ENCODE measurements around the gene KCNJ11. TPM values are rescaled to one million over a fixed set of nuclear protein-coding genes. Genes with fewer than 3 reads are reported as not detected.

The KCNJ11 gene
- total and polyA plus RNA-seq, 2 experiments from 2014 or later, result not detected

- Histone ChIP-seq H2AFZ (no peak overlapping the region), H4K20me1 (ENCODE audit: insufficient read depth) (no peaks in the 10 kb centered on the region), H3K9me3 (ENCODE audit: low read depth) (no peaks in the 10 kb centered on the region), H3F3A (ENCODE audit: insufficient read depth) (0 out of 2 replicates have a peak, but pooled peaks cover 7% of the 10 kb centered on the region), H3K79me2 (ENCODE audit: insufficient read depth) (no peaks in the 10 kb centered on the region), H3K27me3 (replicated peaks; ENCODE audit: insufficient read depth) (no peaks in the 10 kb centered on the region), H3K4me2 (ENCODE audit: unreplicated experiment) (no peak overlapping the region), H3K9ac (no peak overlapping the region), H3K9me2 (ENCODE audit: insufficient read depth) (no peaks in the 10 kb centered on the region), H3K4me3 (no peak overlapping the region), H3K36me3 (ENCODE audit: low read depth) (no peaks in the 10 kb centered on the region), H3K4me1 (ENCODE audit: insufficient read depth) (peaks cover 15% of the 10 kb centered on the region), H3K27ac (no peak overlapping the region)
- peak; percentile 40 for DNase-seq
- TF ChIP-seq EZH2phosphoT487 (IDR thresholded peaks at IDR 0.05; ENCODE audit: insufficient read depth, low read depth), result no peak
- no peak for TF ChIP-seq EZH2 (IDR thresholded peaks at IDR 0.05; ENCODE audit: insufficient read depth, poor library complexity, severe bottlenecking)
- in situ Hi-C loops (cut with MboI), result loop anchor here (10.0 kb wide), 1 partner anchor 123 kb away; no protein-coding TSS in a partner anchor
- WGBS, 2 experiments (ENCODE audit: low coverage in 1 of 2, low lambda C conversion rate in 2 of 2, missing lambda C conversion rate in 2 of 2), result 64 to 67% methylated on average over 8 of the region's 8 CpGs
Measured at GRCh38 chr11:17382046-17382728, 6.3 kb downstream of the KCNJ11 start.

GRCh38 chr11:17381156-17381555 lies 7.3 kb downstream of the KCNJ11 start:
- Histone ChIP-seq H3K27ac (no peak overlapping the region), H3K36me3 (ENCODE audit: low read depth) (no peaks in the 10 kb centered on the region), H3K79me2 (ENCODE audit: insufficient read depth) (no peaks in the 10 kb centered on the region), H2AFZ (no peak overlapping the region), H4K20me1 (ENCODE audit: insufficient read depth) (no peaks in the 10 kb centered on the region), H3F3A (ENCODE audit: insufficient read depth) (0 out of 2 replicates have a peak, but pooled peaks cover 7% of the 10 kb centered on the region), H3K4me1 (ENCODE audit: insufficient read depth) (peaks cover 15% of the 10 kb centered on the region), H3K9me3 (ENCODE audit: low read depth) (no peaks in the 10 kb centered on the region), H3K27me3 (replicated peaks; ENCODE audit: insufficient read depth) (no peaks in the 10 kb centered on the region), H3K4me2 (ENCODE audit: unreplicated experiment) (peak overlapping the region; percentile 40), H3K9ac (no peak overlapping the region), H3K4me3 (no peak overlapping the region), H3K9me2 (ENCODE audit: insufficient read depth) (no peaks in the 10 kb centered on the region)
- peak; percentile 50 for DNase-seq
- in situ Hi-C loops (cut with MboI), result loop anchor here (10.0 kb wide), 1 partner anchor 124 kb away; no protein-coding TSS in a partner anchor
- TF ChIP-seq EZH2 (IDR thresholded peaks at IDR 0.05; ENCODE audit: insufficient read depth, poor library complexity, severe bottlenecking), result no peak
- TF ChIP-seq EZH2phosphoT487 (IDR thresholded peaks at IDR 0.05; ENCODE audit: insufficient read depth, low read depth), result no peak
- WGBS, 2 experiments (ENCODE audit: low coverage in 1 of 2, low lambda C conversion rate in 2 of 2, missing lambda C conversion rate in 2 of 2), result 48 to 73% methylated on average over 4 of the region's 4 CpGs

- Histone ChIP-seq H3K9me3 (ENCODE audit: low read depth) (no peaks in the 10 kb centered on the region), H3K36me3 (ENCODE audit: low read depth) (no peaks in the 10 kb centered on the region), H3K4me2 (ENCODE audit: unreplicated experiment) (no peak overlapping the region), H3K4me3 (no peak overlapping the region), H3K27me3 (replicated peaks; ENCODE audit: insufficient read depth) (no peaks in the 10 kb centered on the region), H3K27ac (no peak overlapping the region), H2AFZ (no peak overlapping the region), H4K20me1 (ENCODE audit: insufficient read depth) (no peaks in the 10 kb centered on the region), H3F3A (ENCODE audit: insufficient read depth) (0 out of 2 replicates have a peak, but pooled peaks cover 7% of the 10 kb centered on the region), H3K9ac (no peak overlapping the region), H3K4me1 (ENCODE audit: insufficient read depth) (peaks cover 15% of the 10 kb centered on the region), H3K9me2 (ENCODE audit: insufficient read depth) (no peaks in the 10 kb centered on the region), H3K79me2 (ENCODE audit: insufficient read depth) (no peaks in the 10 kb centered on the region)
- WGBS, 2 experiments (ENCODE audit: low coverage in 1 of 2, low lambda C conversion rate in 2 of 2, missing lambda C conversion rate in 2 of 2), result 83 to 85% methylated on average over 7 of the region's 7 CpGs
- in situ Hi-C loops (cut with MboI), result loop anchor here (10.0 kb wide), 1 partner anchor 125 kb away; no protein-coding TSS in a partner anchor
- DNase-seq, result no peak
- no peak for TF ChIP-seq EZH2 (IDR thresholded peaks at IDR 0.05; ENCODE audit: insufficient read depth, poor library complexity, severe bottlenecking)
- TF ChIP-seq EZH2phosphoT487 (IDR thresholded peaks at IDR 0.05; ENCODE audit: insufficient read depth, low read depth), result no peak
Measured at GRCh38 chr11:17379383-17380180, 8.9 kb downstream of the KCNJ11 start.

GRCh38 chr11:17378655-17379054 lies 9.8 kb downstream of the KCNJ11 start:
- no peak overlapping the region for H3K4me2 ChIP-seq (ENCODE audit: unreplicated experiment)
- no peak overlapping the region for H2AFZ ChIP-seq
- H3K27ac ChIP-seq, result no peak overlapping the region
- in situ Hi-C loops (cut with MboI), result no loop called here
- H3K36me3 ChIP-seq (ENCODE audit: low read depth), result no peaks in the 10 kb centered on the region; the same call in 1 of the 2 replicates
- H3K4me1 ChIP-seq (ENCODE audit: insufficient read depth), result peaks cover 15% of the 10 kb centered on the region
- DNase-seq, result no peak
- no peaks in the 10 kb centered on the region for H3K79me2 ChIP-seq (ENCODE audit: insufficient read depth)
- TF ChIP-seq EZH2 (IDR thresholded peaks at IDR 0.05; ENCODE audit: insufficient read depth, poor library complexity, severe bottlenecking), result no peak
- no peak for TF ChIP-seq EZH2phosphoT487 (IDR thresholded peaks at IDR 0.05; ENCODE audit: insufficient read depth, low read depth)
- H3F3A ChIP-seq (ENCODE audit: insufficient read depth), result 0 out of 2 replicates have a peak, but pooled peaks cover 7% of the 10 kb centered on the region
- no peak overlapping the region for H3K9ac ChIP-seq
- H4K20me1 ChIP-seq (ENCODE audit: insufficient read depth), result no peaks in the 10 kb centered on the region
- no peak overlapping the region for H3K4me3 ChIP-seq
- 76 to 77% methylated on average over 2 of the region's 2 CpGs for WGBS, 2 experiments (ENCODE audit: low coverage in 1 of 2, low lambda C conversion rate in 2 of 2, missing lambda C conversion rate in 2 of 2)
- H3K27me3 ChIP-seq (replicated peaks; ENCODE audit: insufficient read depth), result no peaks in the 10 kb centered on the region
- H3K9me2 ChIP-seq (ENCODE audit: insufficient read depth), result no peaks in the 10 kb centered on the region
- H3K9me3 ChIP-seq (ENCODE audit: low read depth), result no peaks in the 10 kb centered on the region
